Measurements from ENCODE around the gene ABHD17C.

The ABHD17C gene

DNA sequence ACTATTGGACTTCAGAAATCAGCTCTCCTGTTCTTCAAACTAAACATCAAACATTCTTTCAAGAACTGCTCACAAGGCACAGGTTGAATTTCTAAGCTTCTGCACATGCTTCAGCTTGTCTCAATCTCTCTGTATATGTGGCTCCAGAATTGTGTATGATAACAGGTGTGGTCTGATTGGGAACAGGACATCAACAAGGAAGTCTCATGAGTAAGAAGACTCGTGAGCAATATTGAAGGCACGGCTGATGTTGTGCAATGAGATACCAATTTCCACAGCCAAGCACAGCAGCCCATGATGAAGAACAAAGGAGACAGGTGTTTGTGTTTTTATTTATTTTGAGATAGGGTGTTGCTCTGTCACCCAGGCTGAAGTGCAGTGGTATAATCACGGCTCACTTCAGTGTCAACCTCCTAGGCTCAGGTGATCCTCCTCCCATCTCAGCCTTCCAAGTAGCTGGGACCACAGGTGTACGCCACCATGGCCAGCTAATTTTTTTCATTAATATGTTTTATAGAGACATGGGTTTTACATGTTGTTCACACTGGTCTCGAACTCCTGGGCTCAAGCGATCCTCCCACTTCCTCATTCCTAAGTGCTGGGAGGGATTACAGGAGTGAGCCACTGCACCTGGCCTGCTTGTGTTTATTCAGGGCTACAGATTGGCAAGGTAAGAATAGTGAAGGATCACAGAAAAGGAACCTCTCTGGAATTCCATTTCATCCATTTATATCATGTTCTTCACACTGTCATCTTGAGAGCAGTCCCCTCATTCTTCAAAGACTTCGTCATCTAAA lies 32.2 kb upstream of the ABHD17C start:
- in situ Hi-C loops (cut with MboI; ENCODE audit: low pct_unique_long_range_greater_than_20kb, low sequenced_read_pairs, unreplicated experiment): no loop called here
- no peak for DNase-seq (ENCODE audit: low spot score)
- TF ChIP-seq, protein P1, sequence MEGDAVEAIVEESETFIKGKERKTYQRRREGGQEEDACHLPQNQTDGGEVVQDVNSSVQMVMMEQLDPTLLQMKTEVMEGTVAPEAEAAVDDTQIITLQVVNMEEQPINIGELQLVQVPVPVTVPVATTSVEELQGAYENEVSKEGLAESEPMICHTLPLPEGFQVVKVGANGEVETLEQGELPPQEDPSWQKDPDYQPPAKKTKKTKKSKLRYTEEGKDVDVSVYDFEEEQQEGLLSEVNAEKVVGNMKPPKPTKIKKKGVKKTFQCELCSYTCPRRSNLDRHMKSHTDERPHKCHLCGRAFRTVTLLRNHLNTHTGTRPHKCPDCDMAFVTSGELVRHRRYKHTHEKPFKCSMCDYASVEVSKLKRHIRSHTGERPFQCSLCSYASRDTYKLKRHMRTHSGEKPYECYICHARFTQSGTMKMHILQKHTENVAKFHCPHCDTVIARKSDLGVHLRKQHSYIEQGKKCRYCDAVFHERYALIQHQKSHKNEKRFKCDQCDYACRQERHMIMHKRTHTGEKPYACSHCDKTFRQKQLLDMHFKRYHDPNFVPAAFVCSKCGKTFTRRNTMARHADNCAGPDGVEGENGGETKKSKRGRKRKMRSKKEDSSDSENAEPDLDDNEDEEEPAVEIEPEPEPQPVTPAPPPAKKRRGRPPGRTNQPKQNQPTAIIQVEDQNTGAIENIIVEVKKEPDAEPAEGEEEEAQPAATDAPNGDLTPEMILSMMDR (IDR thresholded peaks at IDR 0.05; ENCODE audit: extremely low read depth, insufficient read depth, missing control alignments): no peak

DNA sequence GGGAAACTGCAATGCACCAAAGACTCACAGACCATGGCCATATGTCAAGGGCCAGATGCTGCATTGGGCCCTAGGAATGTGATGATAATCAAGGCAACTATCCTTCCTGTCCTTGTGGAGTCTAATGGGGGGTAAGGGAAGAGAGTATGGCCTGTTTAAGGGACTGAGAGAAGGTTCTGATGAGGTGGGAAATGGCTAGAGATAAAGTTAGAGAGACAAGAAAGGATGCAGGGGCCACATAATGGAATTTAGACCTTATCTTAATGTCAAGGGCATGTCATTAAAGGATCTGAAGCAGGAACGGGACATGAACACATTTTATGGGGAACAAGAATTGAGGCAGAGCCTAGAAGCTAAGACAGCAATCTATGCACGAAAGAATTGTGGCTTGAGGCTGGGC lies 30.0 kb upstream of the ABHD17C start:
- in situ Hi-C loops (cut with MboI; ENCODE audit: low pct_unique_long_range_greater_than_20kb, low sequenced_read_pairs, unreplicated experiment): no loop called here
- TF ChIP-seq, protein P1 (IDR thresholded peaks at IDR 0.05; ENCODE audit: extremely low read depth, insufficient read depth, missing control alignments): no peak

DNA sequence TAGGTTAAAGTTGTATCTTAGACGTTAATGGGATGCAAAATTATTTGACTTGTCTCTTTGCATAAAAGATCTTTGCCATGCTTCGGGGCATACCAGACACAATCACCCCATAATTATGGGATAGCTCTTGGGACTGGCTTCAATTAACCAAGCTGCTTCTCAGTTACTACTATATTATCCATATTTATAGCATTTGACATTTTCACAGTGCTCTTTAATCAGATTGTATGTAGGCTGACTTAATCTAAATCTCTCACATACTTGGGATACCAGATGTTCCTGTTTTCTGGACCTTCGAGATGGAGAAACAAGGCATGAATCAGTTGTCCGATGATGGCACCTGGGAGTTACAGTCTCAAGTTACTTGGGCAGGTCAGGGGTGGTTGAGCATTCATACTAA lies 27.2 kb upstream of the ABHD17C start:
- TF ChIP-seq, protein P1 (IDR thresholded peaks at IDR 0.05; ENCODE audit: extremely low read depth, insufficient read depth, missing control alignments): no peak
- in situ Hi-C loops (cut with MboI; ENCODE audit: low pct_unique_long_range_greater_than_20kb, low sequenced_read_pairs, unreplicated experiment): no loop called here
- no peak for DNase-seq (ENCODE audit: low spot score)

More for the DNA sequence above, 30.0 kb upstream of the ABHD17C start:
- DNase-seq (ENCODE audit: low spot score): no peak

DNA sequence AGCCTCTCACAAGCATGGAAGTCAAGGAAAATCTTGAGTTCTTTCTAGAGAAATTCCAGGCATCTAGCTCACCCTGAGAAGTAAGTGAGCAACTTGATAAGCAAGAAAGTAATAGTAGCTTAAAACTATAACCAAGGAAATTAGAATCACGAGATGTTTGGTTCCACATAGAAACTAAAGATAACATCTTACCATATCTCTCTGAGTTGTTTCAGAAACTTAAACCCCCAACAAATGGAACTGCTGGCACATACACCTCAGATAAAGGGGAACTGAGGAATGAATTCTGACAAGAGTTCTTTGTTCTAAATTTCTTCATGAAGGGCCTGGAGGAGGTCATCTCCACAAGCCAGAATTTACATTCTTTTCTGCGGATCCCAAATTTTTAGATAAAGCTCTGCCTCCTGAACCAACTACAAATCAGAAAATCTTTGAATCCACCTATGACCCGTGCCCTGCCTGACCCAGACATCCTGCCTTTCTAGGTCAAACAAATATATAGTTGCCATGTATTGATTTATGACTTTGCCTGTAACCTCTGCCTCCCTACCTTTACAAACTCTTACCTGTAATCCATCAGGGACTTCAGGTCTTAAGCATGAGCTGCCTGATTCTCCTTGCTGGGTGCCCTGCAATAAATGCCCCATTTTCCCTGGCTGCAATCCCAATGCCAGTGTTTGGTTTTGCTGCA lies 26.4 kb upstream of the ABHD17C start:
- TF ChIP-seq, protein P1 (IDR thresholded peaks at IDR 0.05; ENCODE audit: extremely low read depth, insufficient read depth, missing control alignments): no peak
- DNase-seq (ENCODE audit: low spot score): no peak
- in situ Hi-C loops (cut with MboI; ENCODE audit: low pct_unique_long_range_greater_than_20kb, low sequenced_read_pairs, unreplicated experiment): no loop called here

DNA sequence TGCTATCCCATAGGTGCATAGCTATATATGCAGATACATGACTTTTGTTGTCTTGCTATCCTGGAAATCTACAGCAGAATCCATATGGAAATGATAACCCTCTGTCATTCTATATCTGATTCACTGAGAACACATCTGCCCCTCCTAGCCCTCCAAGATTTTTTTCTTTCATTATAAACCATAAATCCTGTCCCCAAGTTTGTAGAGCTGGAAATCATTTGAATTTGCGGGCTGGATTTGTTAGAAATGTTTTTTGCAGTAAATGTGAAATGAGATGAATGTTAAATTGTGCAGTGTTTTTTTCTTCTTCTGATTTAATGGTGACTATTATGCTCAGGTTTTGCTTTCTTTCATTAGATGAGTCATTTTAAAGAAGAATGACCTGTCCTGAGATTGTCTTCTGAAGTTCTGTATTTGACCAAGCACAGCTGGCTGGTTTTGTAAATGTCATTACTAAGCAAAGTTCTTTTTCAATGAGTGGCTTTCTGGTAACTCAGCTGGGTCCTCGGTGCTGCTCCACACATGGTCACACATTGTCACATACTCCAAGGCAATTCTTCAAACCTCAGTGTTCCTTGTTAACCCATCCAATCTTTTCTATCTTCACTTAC lies 25.3 kb upstream of the ABHD17C start:
- in situ Hi-C loops (cut with MboI; ENCODE audit: low pct_unique_long_range_greater_than_20kb, low sequenced_read_pairs, unreplicated experiment): no loop called here
- DNase-seq (ENCODE audit: low spot score): no peak
- TF ChIP-seq, protein P1 (IDR thresholded peaks at IDR 0.05; ENCODE audit: extremely low read depth, insufficient read depth, missing control alignments): no peak

DNA sequence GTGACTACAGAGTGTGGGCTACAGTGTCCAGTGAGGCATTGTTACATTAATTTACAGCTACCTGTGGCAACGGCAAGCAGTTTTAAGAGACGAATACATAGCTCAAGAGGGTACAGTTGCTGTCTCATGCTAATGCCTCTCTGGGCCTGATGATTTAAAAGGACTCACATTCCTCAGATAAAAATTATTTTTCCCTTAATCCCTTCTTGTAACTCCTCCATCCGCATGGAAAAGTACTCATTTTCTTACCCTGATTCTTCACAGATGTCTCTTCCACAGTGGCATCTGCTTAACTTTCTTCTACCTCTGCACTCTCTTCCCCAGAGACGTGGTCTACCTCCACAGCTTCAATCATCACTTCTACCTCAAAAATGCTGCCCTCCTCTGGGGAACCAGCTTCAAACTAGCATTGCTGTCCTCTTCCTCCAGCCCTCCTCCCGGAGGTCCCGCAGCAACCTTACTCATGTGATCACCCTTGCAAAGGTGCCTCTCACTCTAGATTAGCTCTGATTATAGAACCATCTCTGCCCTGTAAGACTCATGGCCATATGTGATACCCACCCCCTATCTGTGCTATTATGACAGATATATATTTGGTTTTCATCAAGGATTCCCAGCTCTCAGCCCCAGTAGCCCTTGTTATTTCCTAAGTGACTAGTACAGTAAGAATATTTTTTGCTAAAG lies 21.4 kb upstream of the ABHD17C start:
- in situ Hi-C loops (cut with MboI; ENCODE audit: low pct_unique_long_range_greater_than_20kb, low sequenced_read_pairs, unreplicated experiment): no loop called here
- no peak for DNase-seq (ENCODE audit: low spot score)
- TF ChIP-seq, protein P1 (IDR thresholded peaks at IDR 0.05; ENCODE audit: extremely low read depth, insufficient read depth, missing control alignments): no peak
